HCT116 (cell line): ENCODE measurements around the gene CACNA1A. TPM values are rescaled to one million over a fixed set of nuclear protein-coding genes. Genes with fewer than 3 reads are reported as not detected.

Experiments
- ATAC-seq: fragments of 200-7000 bp; cut with Tn5 transposase; 2 replicates; pipeline ENCODE4 v1.9.1; 2020; ENCODE audit warnings: mild to moderate bottlenecking, moderate library complexity
- BruUV-seq: library from RNA; stranded (reverse); fragments of 400-500 nt; replicated peaks from 2 replicates; lab custom pipeline; 2021; lab: Mats Ljungman, UMichigan
- CTCF ChIA-PET: fragments of 300-600 bp; sonication (Branson Sonifier 250); formaldehyde crosslinking; loops from one replicate; lab custom pipeline; 2021; ENCODE audit warnings: antibody characterized with exemption; lab: Charles Lee
- POLR2A ChIA-PET: fragments of 300-600, 350-600 bp; sonication (Branson Sonifier 250); formaldehyde crosslinking; loops from one replicate; lab custom pipeline; 2021; ENCODE audit warnings: antibody characterized with exemption; lab: Charles Lee
- RAD21 ChIA-PET, 2 experiments: fragments of 300-600 bp; sonication (Branson Sonifier 250); formaldehyde crosslinking; loops; one replicate each; lab custom pipeline; 2023; ENCODE audit warnings: low total read pairs in 2 of 2; ENCODE audit not compliant: uncharacterized antibody in 2 of 2, unreplicated experiment in 2 of 2, low non-redundant PET in 1 of 2; lab: Charles Lee
- DNase-seq: peaks from one replicate; pipeline ENCODE4 v3.0.0-alpha.2; 2010; ENCODE audit warnings: low read depth, low spot score
- H2AFZ ChIP-seq: fragments of 200-600 bp; shearing (Covaris generic), sonication (generic); 2 replicates; pipeline ENCODE4 v1.6.1; 2017; ENCODE audit warnings: low read depth, mixed run types, mixed read lengths, antibody characterized with exemption, low read length; ENCODE audit not compliant: poor library complexity, severe bottlenecking
- H3K27ac ChIP-seq: 2 replicates; pipeline ENCODE4 v1.5.1; 2012; ENCODE audit warnings: low read depth, low read length
- H3K27me3 ChIP-seq: fragments of 200-600 bp; sonication (generic); 2 replicates; pipeline ENCODE4 v1.6.1; 2016; ENCODE audit warnings: mixed run types, low read length, mixed read lengths; ENCODE audit not compliant: insufficient read depth
- H3K36me3 ChIP-seq, 2 experiments: fragments of 200-500 bp in 1 of 2; fragments of 200-600 bp in 1 of 2; sonication (Bioruptor generic) in 1 of 2; sonication (generic) in 1 of 2; 2 replicates each; pipeline versions ENCODE4 v1.5.1 to v1.6.1; 2014 to 2016; ENCODE audit warnings: low read length in 2 of 2, inconsistent platforms in 1 of 2, mixed read lengths in 1 of 2, mixed run types in 1 of 2; ENCODE audit not compliant: insufficient read depth in 2 of 2, control insufficient read depth in 1 of 2
- H3K4me1 ChIP-seq, 2 experiments: fragments of 200-600 bp in 1 of 2; sonication (generic) in 1 of 2; 2 replicates each; pipeline versions ENCODE4 v1.5.1 to v1.6.1; 2012 to 2017; ENCODE audit warnings: low read length in 2 of 2, inconsistent platforms in 1 of 2, mild to moderate bottlenecking in 1 of 2, mixed read lengths in 1 of 2, mixed run types in 1 of 2, moderate library complexity in 1 of 2; ENCODE audit not compliant: insufficient read depth in 2 of 2, control insufficient read depth in 1 of 2
- H3K4me2 ChIP-seq: fragments of 200-600 bp; sonication (generic); 2 replicates; pipeline ENCODE4 v1.6.1; 2017; ENCODE audit warnings: mixed run types, low read length, mixed read lengths
- H3K4me3 ChIP-seq, 2 experiments: fragments of 200-600 bp in 1 of 2; sonication (generic) in 1 of 2; replicated peaks in 1 of 2; 2 replicates each; pipeline ENCODE4 v1.5.1; 2011 to 2016; ENCODE audit warnings: low read length in 2 of 2, control low read depth in 1 of 2, low read depth in 1 of 2, mild to moderate bottlenecking in 1 of 2, mixed read lengths in 1 of 2, mixed run types in 1 of 2
- H3K79me2 ChIP-seq: fragments of 200-600 bp; sonication (generic); 2 replicates; pipeline ENCODE4 v1.6.1; 2017; ENCODE audit warnings: mild to moderate bottlenecking, mixed run types, low read length, moderate library complexity, mixed read lengths; ENCODE audit not compliant: insufficient read depth
- H3K9ac ChIP-seq: fragments of 200-600 bp; sonication (generic); 2 replicates; pipeline ENCODE4 v1.6.1; 2016; ENCODE audit warnings: low read length, mixed read lengths
- H3K9me2 ChIP-seq: fragments of 200-600 bp; sonication (generic), shearing (Covaris generic); 2 replicates; pipeline ENCODE4 v1.6.1; 2017; ENCODE audit warnings: mixed run types, mild to moderate bottlenecking, moderate library complexity; ENCODE audit not compliant: insufficient read depth
- H3K9me3 ChIP-seq, 2 experiments: fragments of 200-500 bp in 1 of 2; fragments of 200-600 bp in 1 of 2; sonication (Bioruptor generic) in 1 of 2; sonication (generic) in 1 of 2; 2 replicates each; pipeline ENCODE4 v1.6.1; 2014 to 2017; ENCODE audit warnings: low read length in 2 of 2, mixed read lengths in 2 of 2, inconsistent platforms in 1 of 2, low read depth in 1 of 2, mild to moderate bottlenecking in 1 of 2, mixed run types in 1 of 2, moderate library complexity in 1 of 2; ENCODE audit not compliant: control insufficient read depth in 1 of 2, insufficient read depth in 1 of 2
- H4K20me1 ChIP-seq: fragments of 200-600 bp; sonication (generic), shearing (Covaris generic); 2 replicates; pipeline ENCODE4 v1.6.1; 2017; ENCODE audit warnings: mixed run types, mild to moderate bottlenecking, moderate library complexity; ENCODE audit not compliant: insufficient read depth
- CEBPB ChIP-seq: IDR thresholded peaks from 2 replicates; pipeline ENCODE4 v1.6.1; 2012; ENCODE audit warnings: low read depth
- EGR1 ChIP-seq: IDR thresholded peaks from 2 replicates; pipeline ENCODE4 v1.6.1; 2012; ENCODE audit warnings: low read depth
- EZH2phosphoT487 ChIP-seq: fragments of 200-600 bp; IDR thresholded peaks from 2 replicates; pipeline ENCODE4 v1.6.1; 2018; ENCODE audit warnings: antibody characterized with exemption, borderline replicate concordance
- MAX ChIP-seq: IDR thresholded peaks from 2 replicates; pipeline ENCODE4 v1.6.1; 2012
- REST ChIP-seq: IDR thresholded peaks from 2 replicates; pipeline ENCODE4 v1.6.1; 2012; ENCODE audit warnings: low read depth
- SP1 ChIP-seq: IDR thresholded peaks from 2 replicates; pipeline ENCODE4 v1.6.1; 2012; ENCODE audit warnings: low read depth
- YY1 ChIP-seq: IDR thresholded peaks from 2 replicates; pipeline ENCODE4 v1.6.1; 2011; ENCODE audit warnings: low read length, low read depth, moderate library complexity, mild to moderate bottlenecking; ENCODE audit not compliant: insufficient replicate concordance; ENCODE audit errors: extremely low read depth
- ZBTB33 ChIP-seq: IDR thresholded peaks from 2 replicates; pipeline ENCODE4 v1.6.1; 2011; ENCODE audit warnings: mild to moderate bottlenecking, low read length, moderate library complexity; ENCODE audit not compliant: insufficient replicate concordance; ENCODE audit errors: extremely low read depth
- ZNF274 ChIP-seq: fragments of 200-500 bp; sonication (Bioruptor generic); IDR thresholded peaks from 2 replicates; pipeline ENCODE4 v1.6.1; 2014; ENCODE audit warnings: mild to moderate bottlenecking, low read depth, low read length, inconsistent platforms
- intact Hi-C: fragments of 100-400 bp; cut with micrococcal nuclease; formaldehyde crosslinking; loops from 2 replicates; pipeline ENCODE4 v1.10.0; 2022
- total RNA-seq: library from RNA; stranded (reverse); gene quantifications from one replicate; pipeline ENCODE4 v1.2.1, GENCODE V29; 2021; ENCODE audit not compliant: unreplicated experiment

CACNA1A gene
- total RNA-seq, 1 experiment from 2014 or later, result 7.5 TPM

DNA sequence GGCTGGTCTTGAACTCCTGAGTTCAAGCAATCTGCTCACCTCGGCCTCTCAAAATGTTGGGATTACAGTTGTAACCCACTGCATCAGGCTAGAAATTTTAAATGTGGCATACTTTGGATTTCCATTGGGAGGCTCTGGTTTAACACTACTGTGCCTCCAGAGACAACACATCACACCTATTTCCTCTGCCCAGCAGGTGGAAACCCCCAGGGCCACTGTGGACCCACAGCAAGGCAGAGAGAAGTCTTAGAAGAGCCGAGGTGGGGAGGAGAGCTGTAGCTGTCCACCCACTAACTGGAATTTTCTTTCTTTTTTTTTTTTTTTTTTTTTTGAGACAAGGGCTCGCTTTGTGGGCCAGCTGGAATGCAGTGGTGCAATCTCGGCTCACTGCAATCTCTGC is 316.7 kb downstream of the CACNA1A start:
- Histone ChIP-seq H3K4me3 (no peak overlapping the region), H2AFZ (no peak overlapping the region), H3K4me2 (no peak overlapping the region), H3K9me2 (no peaks in the 10 kb centered on the region), H3K4me1 (peaks cover 21 to 39% of the 10 kb centered on the region in 2 experiments; a peak in 3 of 4 replicates), H3K79me2 (no peaks in the 10 kb centered on the region), H3K27ac (no peak overlapping the region), H4K20me1 (no peaks in the 10 kb centered on the region), H3K36me3 (no peaks in the 10 kb centered on the region), H3K9me3 (no peaks in the 10 kb centered on the region), H3K9ac (no peak overlapping the region), H3K27me3 (no peaks in the 10 kb centered on the region)
- no TSS peak for BruUV-seq
- intact Hi-C loops, result no loop called here
- DNase-seq (no peak), ATAC-seq (no peak)
- TF ChIP-seq EZH2phosphoT487, result no peak
- no peak for TF ChIP-seq YY1
- no peak for TF ChIP-seq REST
- no peak for TF ChIP-seq ZBTB33
- TF ChIP-seq EGR1, result no peak
- no peak for TF ChIP-seq SP1
- no peak for TF ChIP-seq ZNF274
- no peak for TF ChIP-seq CEBPB
- TF ChIP-seq MAX, result no peak
- ChIA-PET POLR2A (interaction anchor here (0.9 to 1.5 kb wide), 2 partner anchors 21 to 34 kb away, joined by 4 to 12 read pairs; no protein-coding TSS in a partner anchor), CTCF (interaction anchor here (0.6 to 0.9 kb wide), 3 partner anchors 17 to 743 kb away, joined by 3 to 5 read pairs (median 4); no protein-coding TSS in a partner anchor), RAD21 (no interaction called here)
